COLO668 (cell line): Measurements from ENCODE around the gene WSCD2.

Experiments
- DNase-seq: peaks from one replicate; lab custom pipeline; 2025; ENCODE audit not compliant: unreplicated experiment; lab: John Stamatoyannopoulos, UW

The WSCD2 gene

GRCh38 chr12:108156717-108157116, 27.6 kb downstream of the WSCD2 start:
- DNase-seq = no peak

- DNase-seq = no peak
These were observed 28.9 kb downstream of the WSCD2 start for GRCh38 chr12:108157870-108158459.

- DNase-seq = no peak
These were observed 33.1 kb downstream of the WSCD2 start for GRCh38 chr12:108162207-108162606.

DNA sequence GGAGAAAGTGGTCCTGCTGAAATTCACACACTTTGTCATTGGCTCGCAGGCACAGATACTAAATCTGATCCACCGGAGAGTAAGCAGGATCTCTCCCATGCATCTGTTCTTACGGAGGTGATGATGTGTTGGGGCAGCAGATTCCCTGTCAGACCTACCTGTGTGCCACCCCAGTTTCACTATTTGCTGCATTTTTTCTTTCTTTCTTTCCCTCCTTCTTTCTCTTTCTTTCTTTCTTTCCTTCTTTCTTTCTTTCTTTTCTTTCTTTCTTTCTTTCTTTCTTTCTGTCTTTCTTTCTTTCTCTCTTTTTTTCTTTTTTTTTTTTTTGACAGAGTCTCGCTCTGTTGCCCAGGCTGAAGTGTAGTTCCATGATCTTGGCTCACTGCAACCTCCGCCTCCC, 37.4 kb downstream of the WSCD2 start:
- DNase-seq = no peak

DNA sequence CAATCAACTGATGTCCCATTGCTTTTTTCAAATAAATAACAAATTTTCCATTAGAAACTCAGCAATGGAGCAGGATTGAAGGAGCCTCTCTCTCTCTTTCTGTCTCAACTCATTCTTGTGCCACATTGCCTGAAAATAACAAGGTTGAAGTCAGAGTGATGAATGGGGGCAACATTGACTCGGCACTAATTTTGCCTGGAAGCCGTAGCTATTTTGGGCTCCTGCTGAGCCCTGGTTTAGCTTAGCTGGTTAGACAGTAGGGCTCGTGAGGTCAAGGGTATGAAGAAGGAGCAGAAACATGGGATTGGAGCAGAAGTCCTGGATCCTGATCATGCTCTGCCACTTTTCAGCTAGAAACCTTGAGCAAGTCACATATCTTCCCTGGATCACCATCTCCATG, 38.9 kb downstream of the WSCD2 start:
- no peak for DNase-seq

DNA sequence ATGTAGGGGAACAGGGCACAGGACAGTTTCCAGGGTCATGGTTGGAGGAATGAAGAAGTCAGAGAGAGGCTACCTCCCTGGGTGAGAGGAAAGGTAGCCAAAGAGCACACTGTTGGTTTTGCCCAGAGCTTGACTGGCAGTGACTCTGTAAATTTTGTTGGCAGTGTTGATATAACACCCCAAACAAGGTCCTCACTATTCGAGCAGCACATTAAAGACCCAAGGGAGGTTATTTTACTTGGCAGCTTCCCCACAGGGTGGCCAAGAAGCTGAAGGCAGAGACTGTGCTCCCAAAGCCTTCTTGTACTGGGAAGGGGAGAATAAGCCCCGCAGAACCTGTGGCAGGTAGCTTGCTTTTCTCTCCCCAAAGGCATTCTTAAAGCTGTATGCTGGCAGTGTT, 40.6 kb downstream of the WSCD2 start:
- DNase-seq = no peak

DNA sequence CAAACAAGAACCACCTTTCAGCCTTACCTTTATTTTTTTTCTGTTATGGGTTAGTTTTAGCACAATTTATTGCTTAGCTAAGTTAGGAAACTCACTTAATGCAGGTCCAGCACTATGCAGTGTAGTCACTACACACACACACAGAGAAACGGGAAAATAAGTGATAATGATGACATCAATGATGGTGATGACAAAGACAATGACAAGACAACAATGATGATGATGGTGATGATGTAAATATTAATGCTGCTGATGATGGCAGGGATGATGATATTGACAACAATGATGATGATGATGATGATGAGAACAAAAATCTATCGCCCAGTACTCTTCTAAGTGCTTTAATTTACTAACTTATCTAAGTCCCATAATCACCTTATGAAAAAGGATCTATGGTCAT, 41.1 kb downstream of the WSCD2 start:
- DNase-seq = no peak

DNA sequence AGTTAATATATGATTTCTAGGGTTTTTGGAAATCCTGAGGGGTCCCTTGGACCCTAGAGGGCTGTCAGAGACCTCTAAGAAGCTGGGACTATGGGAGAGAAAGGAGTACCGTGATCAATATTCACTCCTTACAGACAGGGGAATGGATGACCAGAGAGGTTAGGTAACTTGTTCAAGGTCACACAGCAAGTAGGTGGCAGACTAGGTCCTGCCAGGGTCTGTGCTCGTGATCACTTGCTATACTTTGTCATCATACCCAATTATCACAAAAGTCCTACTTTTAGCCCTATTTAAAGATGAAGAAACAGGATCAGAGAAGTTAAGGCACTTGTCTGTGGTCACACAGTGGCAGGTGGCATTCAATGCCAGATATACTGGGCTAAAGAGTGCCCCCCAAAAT, 42.9 kb downstream of the WSCD2 start:
- no peak for DNase-seq

DNA sequence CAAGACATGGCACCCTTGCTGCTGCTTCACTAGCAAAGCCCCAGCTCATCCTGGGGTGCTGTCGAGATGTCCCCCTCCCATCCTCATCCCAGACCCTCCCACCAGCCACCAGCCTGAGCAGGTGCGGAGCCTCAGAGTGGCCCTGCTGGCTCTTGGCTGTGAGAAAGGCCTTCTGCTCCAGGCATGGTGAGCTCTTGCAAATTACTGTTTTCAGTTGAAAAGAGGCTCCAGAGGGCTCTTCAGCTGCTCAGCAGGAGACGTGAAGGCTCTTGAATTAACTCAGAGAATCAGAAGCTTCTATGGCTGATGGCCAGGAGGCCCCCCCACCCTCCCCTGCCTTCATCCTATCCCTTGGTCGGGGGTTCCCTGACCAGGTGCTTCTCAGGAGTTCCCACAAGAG, 44.1 kb downstream of the WSCD2 start:
- no peak for DNase-seq

- no peak for DNase-seq
These were observed 44.8 kb downstream of the WSCD2 start for GRCh38 chr12:108173892-108174291.

DNA sequence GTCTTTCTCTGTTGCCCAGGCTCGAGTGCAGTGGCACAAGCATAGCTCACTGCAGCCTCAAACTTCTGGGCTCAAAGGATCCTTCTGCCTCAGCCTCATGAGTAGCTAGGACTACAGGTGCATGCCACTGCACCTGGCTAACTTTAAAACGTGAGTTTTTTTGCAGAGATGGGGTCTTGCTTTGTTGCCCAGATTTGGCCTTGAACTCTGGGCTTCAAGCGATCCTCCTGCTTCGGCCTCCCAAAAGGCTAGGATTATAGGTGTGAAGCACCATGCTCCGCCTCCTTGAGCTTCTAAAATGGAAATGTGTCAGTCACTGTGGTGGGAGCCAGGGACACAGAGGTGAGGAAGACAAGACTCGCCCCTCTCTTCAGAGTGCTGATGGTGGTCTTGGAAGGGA, 45.6 kb downstream of the WSCD2 start:
- no peak for DNase-seq

- no peak for DNase-seq
These were observed 46.2 kb downstream of the WSCD2 start for GRCh38 chr12:108175310-108175709.

GRCh38 chr12:108176292-108176691, 47.2 kb downstream of the WSCD2 start:
- no peak for DNase-seq

DNA sequence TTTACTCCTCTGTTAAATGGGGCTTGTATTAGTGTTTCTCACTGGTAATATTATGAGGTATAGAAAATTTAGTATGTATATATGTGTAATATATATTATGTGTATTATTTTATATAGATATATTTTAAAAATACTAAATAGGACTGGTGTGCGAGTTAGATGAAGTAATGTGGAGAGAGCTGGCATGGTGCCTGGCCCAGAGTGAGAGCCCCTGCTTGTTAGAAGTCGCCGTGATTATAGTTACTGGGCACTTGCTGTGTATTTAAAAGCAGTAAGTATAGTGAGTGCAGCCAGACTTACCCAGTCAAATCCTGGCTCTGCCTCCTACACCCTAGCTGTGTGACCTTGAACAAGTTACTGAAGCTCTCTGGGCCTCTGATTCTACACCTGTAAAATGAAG, 48.0 kb downstream of the WSCD2 start:
- no peak for DNase-seq

DNA sequence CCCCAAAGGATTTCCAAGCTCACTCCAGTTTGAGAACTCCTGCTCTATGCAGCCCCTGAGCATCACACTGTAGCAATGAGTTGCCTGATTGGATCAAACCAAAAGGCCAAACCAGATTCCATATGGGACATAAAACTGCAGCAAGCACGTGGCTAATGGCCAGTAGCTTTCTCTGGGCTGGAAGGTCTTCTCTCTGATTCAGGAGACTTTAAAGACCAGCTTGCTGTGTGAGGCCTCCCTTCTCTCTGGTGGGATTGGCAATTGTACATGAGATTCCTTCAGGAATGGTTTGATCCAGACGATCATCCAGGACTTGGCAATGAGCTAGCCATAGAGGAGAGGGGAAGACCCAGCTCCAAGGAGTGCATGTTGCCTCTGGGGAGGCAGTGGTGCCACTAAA, 50.2 kb downstream of the WSCD2 start:
- DNase-seq = no peak

DNA sequence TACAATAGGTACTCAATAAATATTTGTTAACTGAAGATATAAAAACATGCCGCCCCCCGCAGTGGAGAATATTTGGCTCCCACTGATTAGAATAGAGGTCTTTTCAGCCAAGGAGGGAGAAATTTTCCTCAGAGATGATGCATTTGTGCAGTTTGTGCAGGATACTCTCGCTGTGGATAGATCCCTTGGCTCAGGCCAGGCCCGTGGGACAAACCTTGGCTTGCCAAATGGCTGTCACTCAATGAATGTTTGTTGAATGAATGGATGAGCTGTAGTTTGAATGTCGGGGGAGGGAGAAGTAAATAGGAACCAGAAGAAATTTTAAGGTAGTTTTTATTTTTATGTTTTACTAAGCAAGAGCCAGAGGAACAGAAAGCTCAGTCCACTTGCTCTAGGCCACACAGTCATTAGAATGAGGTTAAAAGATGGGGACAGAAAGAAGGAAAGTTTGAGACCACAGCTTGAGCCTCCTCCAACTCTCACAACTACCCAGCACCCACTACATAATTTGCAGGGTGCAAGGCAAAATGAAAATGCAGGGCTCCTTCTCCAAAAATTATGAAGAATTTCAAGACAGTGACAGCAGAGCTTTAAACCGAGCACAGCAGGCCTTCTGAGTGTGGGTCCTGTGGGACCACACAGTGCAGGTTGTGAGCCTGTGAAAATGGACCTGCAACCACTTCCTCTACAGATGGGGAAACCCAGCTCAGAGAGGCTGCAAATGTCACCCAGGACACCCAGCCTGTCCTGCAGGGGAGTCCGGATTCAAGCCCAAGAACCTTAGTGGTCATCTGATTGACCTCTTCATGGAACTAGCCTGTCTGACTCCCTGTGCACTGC, 51.4 kb downstream of the WSCD2 start:
- no peak for DNase-seq

- DNase-seq = no peak
These were observed 52.0 kb downstream of the WSCD2 start for GRCh38 chr12:108181095-108181454.

DNA sequence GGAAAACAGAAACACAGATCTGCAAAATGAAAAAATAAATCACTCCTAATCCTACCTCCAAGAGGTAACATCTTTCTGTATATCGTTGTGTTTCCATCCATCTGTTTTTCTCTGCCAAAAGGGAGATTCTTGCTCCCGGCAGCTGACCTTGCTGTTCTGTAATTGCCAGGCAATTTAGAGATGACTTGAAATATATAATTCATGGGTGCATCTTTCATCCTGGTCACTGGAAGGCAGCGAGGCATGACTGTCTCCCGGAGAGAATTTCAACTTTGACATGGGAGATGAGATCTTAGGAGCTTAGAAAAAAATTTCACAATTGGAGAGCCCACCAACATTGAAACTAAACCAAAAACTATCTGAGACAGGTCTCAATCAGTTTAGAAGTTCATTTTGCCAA, 53.0 kb downstream of the WSCD2 start:
- DNase-seq = no peak

DNA sequence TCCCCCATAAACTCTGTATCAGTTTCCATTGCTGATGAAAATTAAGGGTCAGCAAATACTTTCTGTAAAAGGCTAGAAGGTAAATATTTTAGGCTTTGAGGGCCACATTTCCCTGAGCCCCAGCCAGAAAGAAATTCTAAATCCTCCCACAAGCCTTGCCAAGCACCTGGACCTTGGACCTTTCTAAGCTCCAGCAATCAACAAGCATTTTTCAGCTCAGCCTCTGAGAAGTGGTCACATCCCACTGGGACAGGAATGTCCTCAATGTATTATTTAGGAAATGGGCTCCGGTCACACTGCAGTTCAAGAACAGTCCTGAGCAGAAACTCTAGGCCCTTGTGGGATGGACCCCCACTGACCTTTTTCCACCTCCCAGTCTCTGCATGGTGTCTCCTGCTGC, 55.9 kb downstream of the WSCD2 start:
- DNase-seq = no peak

GRCh38 chr12:108187831-108188230, 58.7 kb downstream of the WSCD2 start:
- no peak for DNase-seq

DNA sequence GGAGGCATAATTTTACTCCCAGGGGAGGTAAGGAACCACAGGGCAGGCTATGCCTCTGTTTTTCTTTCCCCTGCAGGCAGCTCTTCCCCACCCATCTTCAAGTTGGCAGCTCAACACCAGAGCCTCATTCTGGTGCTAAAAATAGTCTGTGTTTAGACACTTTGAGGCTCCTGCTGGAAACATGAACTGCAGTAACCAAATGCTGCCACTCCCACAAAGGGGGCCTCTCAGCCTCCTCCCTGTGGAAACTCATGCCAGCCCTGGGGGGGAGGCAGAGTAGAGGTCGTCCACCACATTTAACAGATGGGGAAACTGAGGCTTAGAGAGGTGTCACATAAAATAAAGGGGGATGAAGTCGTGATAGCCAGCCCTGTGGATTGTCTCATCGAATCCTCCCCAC, 61.4 kb downstream of the WSCD2 start:
- no peak for DNase-seq

GRCh38 chr12:108191086-108191485, 62.0 kb downstream of the WSCD2 start:
- no peak for DNase-seq

GRCh38 chr12:108191938-108192337, 62.9 kb downstream of the WSCD2 start:
- DNase-seq = no peak
